SK-N-SH (cell line): ENCODE results near the gene TSEN2. TPM values are rescaled to one million over a fixed set of nuclear protein-coding genes. Genes with fewer than 3 reads are reported as not detected.

ENCODE experiments used
- CTCF ChIA-PET: fragments of 300-600, 350-600 bp; formaldehyde crosslinking; extraction: SDS; loops from one replicate; lab custom pipeline; 2021; lab: Yijun Ruan, JAX
- POLR2A ChIA-PET: fragments of 350-600 bp; sonication (Branson Sonifier 250); formaldehyde crosslinking; extraction: SDS; loops from one replicate; lab custom pipeline; 2020; ENCODE audit warnings: antibody characterized with exemption, inconsistent platforms; lab: Yijun Ruan, JAX
- DNase-seq: peaks from one replicate; pipeline ENCODE4 v3.0.0; 2012
- H2AFZ ChIP-seq: fragments of 200-600 bp; sonication (generic); 2 replicates; pipeline ENCODE4 v1.8.1; 2016; ENCODE audit warnings: antibody characterized with exemption, mild to moderate bottlenecking, low read depth
- H3F3A ChIP-seq: fragments of 200-600 bp; sonication (generic); replicated peaks from 2 replicates; pipeline ENCODE3; 2016; ENCODE audit warnings: antibody characterized with exemption, mild to moderate bottlenecking; ENCODE audit not compliant: insufficient read depth
- H3K27ac ChIP-seq, 2 experiments: fragments of 200-500 bp in 1 of 2; fragments of 200-600 bp in 1 of 2; sonication (Bioruptor generic) in 1 of 2; sonication (generic), shearing (Covaris generic) in 1 of 2; 2 replicates each; pipeline versions ENCODE4 v1.5.1 to v1.6.1; 2014 to 2016; ENCODE audit warnings: low read depth in 2 of 2, inconsistent platforms in 1 of 2, low read length in 1 of 2, mild to moderate bottlenecking in 1 of 2, mixed read lengths in 1 of 2
- H3K27me3 ChIP-seq: fragments of 200-600 bp; sonication (generic), shearing (Covaris generic); 2 replicates; pipeline ENCODE4 v1.6.1; 2016; ENCODE audit warnings: mixed run types; ENCODE audit not compliant: insufficient read depth
- H3K36me3 ChIP-seq, 2 experiments: fragments of 200-500 bp in 1 of 2; fragments of 200-600 bp in 1 of 2; sonication (Bioruptor generic) in 1 of 2; sonication (generic) in 1 of 2; replicated peaks in 1 of 2; 2 replicates each; pipeline versions ENCODE3 to v1.5.1; 2014 to 2016; ENCODE audit warnings: low read length in 1 of 2, mild to moderate bottlenecking in 1 of 2; ENCODE audit not compliant: insufficient read depth in 2 of 2, control insufficient read depth in 1 of 2
- H3K4me1 ChIP-seq, 2 experiments: fragments of 200-500 bp in 1 of 2; fragments of 200-600 bp in 1 of 2; sonication (Bioruptor generic) in 1 of 2; sonication (generic), shearing (Covaris generic) in 1 of 2; 2 replicates each; pipeline versions ENCODE4 v1.5.1 to v1.6.1; 2014 to 2016; ENCODE audit warnings: low read depth in 1 of 2, low read length in 1 of 2, mixed run types in 1 of 2; ENCODE audit not compliant: insufficient read depth in 2 of 2, control insufficient read depth in 1 of 2
- H3K4me2 ChIP-seq: fragments of 200-600 bp; sonication (generic), shearing (Covaris generic); 2 replicates; pipeline ENCODE4 v1.6.1; 2017; ENCODE audit warnings: mixed run types
- H3K4me3 ChIP-seq, 2 experiments: fragments of 200-500 bp in 1 of 2; fragments of 200-600 bp in 1 of 2; sonication (Bioruptor generic) in 1 of 2; sonication (generic), shearing (Covaris generic) in 1 of 2; 2 replicates each; pipeline versions ENCODE4 v1.5.1 to v1.8.1; 2014 to 2016; ENCODE audit warnings: low read depth in 2 of 2, inconsistent platforms in 1 of 2, low read length in 1 of 2, mild to moderate bottlenecking in 1 of 2, mixed read lengths in 1 of 2, moderate library complexity in 1 of 2
- H3K79me2 ChIP-seq: fragments of 200-600 bp; sonication (generic); 2 replicates; pipeline ENCODE4 v1.8.1; 2017; ENCODE audit warnings: mild to moderate bottlenecking; ENCODE audit not compliant: insufficient read depth
- H3K9ac ChIP-seq: fragments of 200-600 bp; sonication (generic); 2 replicates; pipeline ENCODE4 v1.6.1; 2017; ENCODE audit warnings: mixed run types
- H3K9me2 ChIP-seq: fragments of 200-600 bp; sonication (generic); 2 replicates; pipeline ENCODE4 v1.6.1; 2017; ENCODE audit warnings: mixed run types
- H3K9me3 ChIP-seq: fragments of 200-600 bp; sonication (generic); 2 replicates; pipeline ENCODE4 v1.6.1; 2017; ENCODE audit warnings: mixed run types, mild to moderate bottlenecking, moderate library complexity
- H4K20me1 ChIP-seq: fragments of 200-600 bp; sonication (generic); 2 replicates; pipeline ENCODE4 v1.6.1; 2017; ENCODE audit warnings: mild to moderate bottlenecking, mixed run types; ENCODE audit not compliant: insufficient read depth
- CHD2 ChIP-seq: fragments of 150-350 bp; IDR thresholded peaks from 2 replicates; pipeline ENCODE4 v1.6.1; 2018; ENCODE audit warnings: low read length; ENCODE audit not compliant: partially characterized antibody
- ELF1 ChIP-seq: IDR thresholded peaks from 2 replicates; pipeline ENCODE4 v1.4.0; 2012
- GABPA ChIP-seq: IDR thresholded peaks from 2 replicates; pipeline ENCODE4 v1.4.0; 2012; ENCODE audit warnings: low read depth, mild to moderate bottlenecking
- IRF3 ChIP-seq: fragments of 150-350 bp; IDR thresholded peaks from 2 replicates; pipeline ENCODE4 v1.6.1; 2016; ENCODE audit warnings: mild to moderate bottlenecking, low read depth, low read length
- NFIC ChIP-seq: IDR thresholded peaks from 2 replicates; pipeline ENCODE4 v1.4.0; 2012; ENCODE audit warnings: borderline replicate concordance
- RCOR1 ChIP-seq: fragments of 150-350 bp; IDR thresholded peaks from 2 replicates; pipeline ENCODE4 v1.6.1; 2017; ENCODE audit warnings: antibody characterized with exemption, low read length
- REST ChIP-seq: IDR thresholded peaks from 2 replicates; pipeline ENCODE4 v1.6.1; 2012; ENCODE audit warnings: mild to moderate bottlenecking, low read depth, low read length, moderate library complexity
- SIN3A ChIP-seq: IDR thresholded peaks from 2 replicates; pipeline ENCODE4 v1.6.1; 2012; ENCODE audit warnings: low read depth, mild to moderate bottlenecking, low read length, moderate library complexity, borderline replicate concordance
- TCF12 ChIP-seq: IDR thresholded peaks from 2 replicates; pipeline ENCODE4 v1.4.0; 2012
- TEAD4 ChIP-seq: IDR thresholded peaks from 2 replicates; pipeline ENCODE4 v1.4.0; 2012; ENCODE audit warnings: mild to moderate bottlenecking, borderline replicate concordance; ENCODE audit not compliant: insufficient read depth
- ZBTB33 ChIP-seq: IDR thresholded peaks from 2 replicates; pipeline ENCODE4 v1.4.0; 2012; ENCODE audit warnings: low read depth, borderline replicate concordance
- polyA plus RNA-seq, 3 experiments: library from polyadenylated mRNA; depleted of rRNA; stranded (reverse); fragments of >200 nt; gene quantifications; 2 replicates each; pipeline ENCODE4 v1.2.3, GENCODE V29; 2012

TSEN2 gene
- polyA plus RNA-seq, 1 of the 3 experiments (the other 2 are of a cell fraction) = 13.0 TPM

- TF ChIP-seq RCOR1 = no peak
- no peak for TF ChIP-seq ZBTB33
- no peak for TF ChIP-seq GABPA
- no peak for TF ChIP-seq IRF3
- TF ChIP-seq, all 33 proteins: peak for 0
Observed at GRCh38 chr3:12562451-12562850, 78.2 kb downstream of the TSEN2 start (continued).

GRCh38 chr3:12566976-12567375, 82.7 kb downstream of the TSEN2 start:
- no peaks in the 10 kb centered on the region for H3K9me2 ChIP-seq
- no peaks in the 10 kb centered on the region for H3F3A ChIP-seq
- ChIA-PET CTCF (no interaction called here), POLR2A (no interaction called here)
- TF ChIP-seq REST (no peak), ZBTB33 (no peak), TCF12 (no peak), SIN3A (no peak), CHD2 (no peak), ELF1 (no peak), NFIC (no peak), TEAD4 (no peak), GABPA (no peak)
- H3K4me3 ChIP-seq = no peak overlapping the region
- no peak for DNase-seq
- H3K79me2 ChIP-seq = peaks cover 74% of the 10 kb centered on the region
- H3K36me3 ChIP-seq = peaks cover 15 to 45% of the 10 kb centered on the region in 2 experiments
- H3K9ac ChIP-seq = no peak overlapping the region
- H3K27me3 ChIP-seq = no peaks in the 10 kb centered on the region
- no peak overlapping the region for H3K27ac ChIP-seq
- H3K9me3 ChIP-seq = no peaks in the 10 kb centered on the region
- peaks cover 41% of the 10 kb centered on the region for H4K20me1 ChIP-seq
- H3K4me1 ChIP-seq = no peaks in the 10 kb centered on the region
- no peak overlapping the region for H2AFZ ChIP-seq
- H3K4me2 ChIP-seq = no peak overlapping the region
